ENCODE results near the gene FAM83G. TPM values are rescaled to one million over a fixed set of nuclear protein-coding genes. Genes with fewer than 3 reads are reported as not detected.

The FAM83G gene
- total RNA-seq, 1 donor from 2014 or later = 1.6 TPM

DNA sequence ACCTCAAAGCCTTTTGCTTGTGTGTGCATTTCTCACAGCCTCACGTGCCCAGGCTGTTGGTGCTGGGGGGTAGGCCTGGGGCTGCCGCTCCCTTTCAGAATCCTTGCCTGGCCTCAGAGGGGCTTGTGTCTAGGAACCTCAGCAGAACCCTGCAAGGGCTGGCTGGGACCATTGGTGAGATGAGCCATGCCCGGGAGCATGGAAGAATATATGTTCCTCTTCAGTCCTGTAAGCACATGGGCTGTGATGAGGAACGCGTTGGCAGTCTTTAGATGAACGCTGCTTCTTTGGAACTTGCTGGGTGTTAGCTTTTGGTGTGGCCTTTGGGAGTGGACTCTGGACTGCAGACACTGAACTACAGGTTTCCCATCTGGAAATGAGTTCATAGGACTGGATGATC lies 84.6 kb downstream of the FAM83G start:
- TF ChIP-seq, protein P1, sequence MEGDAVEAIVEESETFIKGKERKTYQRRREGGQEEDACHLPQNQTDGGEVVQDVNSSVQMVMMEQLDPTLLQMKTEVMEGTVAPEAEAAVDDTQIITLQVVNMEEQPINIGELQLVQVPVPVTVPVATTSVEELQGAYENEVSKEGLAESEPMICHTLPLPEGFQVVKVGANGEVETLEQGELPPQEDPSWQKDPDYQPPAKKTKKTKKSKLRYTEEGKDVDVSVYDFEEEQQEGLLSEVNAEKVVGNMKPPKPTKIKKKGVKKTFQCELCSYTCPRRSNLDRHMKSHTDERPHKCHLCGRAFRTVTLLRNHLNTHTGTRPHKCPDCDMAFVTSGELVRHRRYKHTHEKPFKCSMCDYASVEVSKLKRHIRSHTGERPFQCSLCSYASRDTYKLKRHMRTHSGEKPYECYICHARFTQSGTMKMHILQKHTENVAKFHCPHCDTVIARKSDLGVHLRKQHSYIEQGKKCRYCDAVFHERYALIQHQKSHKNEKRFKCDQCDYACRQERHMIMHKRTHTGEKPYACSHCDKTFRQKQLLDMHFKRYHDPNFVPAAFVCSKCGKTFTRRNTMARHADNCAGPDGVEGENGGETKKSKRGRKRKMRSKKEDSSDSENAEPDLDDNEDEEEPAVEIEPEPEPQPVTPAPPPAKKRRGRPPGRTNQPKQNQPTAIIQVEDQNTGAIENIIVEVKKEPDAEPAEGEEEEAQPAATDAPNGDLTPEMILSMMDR (IDR thresholded peaks at IDR 0.05; ENCODE audit: unreplicated experiment) = no peak
- Mint-ChIP-seq H3K27me3 (ENCODE audit: unreplicated experiment) (peaks cover 4% of the 10 kb centered on the region), H3K36me3 (ENCODE audit: low read depth, unreplicated experiment) (peaks cover 22% of the 10 kb centered on the region), H3K27ac (ENCODE audit: unreplicated experiment) (no peak overlapping the region), H3K4me1 (ENCODE audit: unreplicated experiment) (no peaks in the 10 kb centered on the region), H3K4me3 (ENCODE audit: unreplicated experiment) (no peak overlapping the region), H3K9me3 (ENCODE audit: unreplicated experiment) (no peaks in the 10 kb centered on the region)
- no peak for DNase-seq (ENCODE audit: low spot score)

Other genes starting within 250 kb of the FAM83G start
- 11.6 TPM for gene TVP23B, start 223.6 kb downstream of the FAM83G start, total RNA-seq (ENCODE audit: unreplicated experiment)
- 32.4 TPM for gene PRPSAP2, start 146.6 kb downstream of the FAM83G start, total RNA-seq (ENCODE audit: unreplicated experiment)
- gene SLC5A10, start 52.6 kb downstream of the FAM83G start, total RNA-seq (ENCODE audit: unreplicated experiment) = 0.08 TPM
- gene GRAP, start 42.2 kb upstream of the FAM83G start, total RNA-seq (ENCODE audit: unreplicated experiment) = 50.2 TPM
- gene GRAPL, start 122.8 kb upstream of the FAM83G start, total RNA-seq (ENCODE audit: unreplicated experiment) = 38.3 TPM
- gene EPN2, start 232.6 kb upstream of the FAM83G start, total RNA-seq (ENCODE audit: unreplicated experiment) = 74.5 TPM

Measured in endothelial cell (in vitro differentiated cells).